Prostate gland (tissue), 2 donors: ENCODE data around the gene IMPACT. TPM values are rescaled to one million over a fixed set of nuclear protein-coding genes. Genes with fewer than 3 reads are reported as not detected.

Experiments
- DNase-seq: peaks from one replicate; pipeline ENCODE4 v3.0.0-alpha.2; 2019; ENCODE audit warnings: low spot score
- H3K27ac ChIP-seq, 2 donors: fragments of 200-600 bp; sonication (generic); 2 replicates each; pipeline ENCODE4 v1.5.1; 2017 to 2019
- H3K27me3 ChIP-seq: fragments of 200-600 bp; sonication (generic); replicated peaks from 2 replicates; pipeline ENCODE4 v1.5.1; 2019; ENCODE audit not compliant: insufficient read depth
- H3K36me3 ChIP-seq, 2 donors: fragments of 200-600 bp; sonication (generic); 1 replicate in 1 of 2; 2 replicates in 1 of 2; pipeline versions ENCODE4 v1.5.1 to v1.8.1; 2017 to 2019
- H3K4me1 ChIP-seq: fragments of 200-600 bp; sonication (generic); replicated peaks from 2 replicates; pipeline ENCODE4 v1.5.1; 2019
- H3K4me3 ChIP-seq, 2 donors: fragments of 200-600 bp; sonication (generic); 2 replicates each; pipeline ENCODE4 v1.5.1; 2017 to 2019
- H3K9me3 ChIP-seq: fragments of 200-600 bp; sonication (generic); 2 replicates; pipeline ENCODE4 v1.5.1; 2017
- POLR2A ChIP-seq: fragments of 450-650 bp; IDR thresholded peaks from one replicate; pipeline ENCODE4 v1.6.1; 2016; ENCODE audit warnings: antibody characterized with exemption, mild to moderate bottlenecking
- POLR2AphosphoS5 ChIP-seq: sonication (generic); formaldehyde crosslinking; IDR thresholded peaks from one replicate; pipeline ENCODE4 v1.6.1; 2017; ENCODE audit warnings: antibody characterized with exemption
- WGBS: methylation state at CpG from one replicate; pipeline ENCODE4 v1.1.5; 2018; 5-methylcytosine and 5-hydroxymethylcytosine counted together
- intact Hi-C: fragments of 100-400 bp; cut with DNase I; formaldehyde crosslinking; loops from one replicate; pipeline ENCODE4 v1.14.2; 2022
- total RNA-seq, 2 donors: library from RNA; depleted of rRNA; stranded (reverse); fragments of >200 nt; gene quantifications; one replicate each; pipeline ENCODE4 v1.1.0, GENCODE V29; 2016
- TF ChIP-seq, protein P1 (sequence below), 4 experiments: fragments of 200-600 bp in 2 of 4; fragments of 450-650 bp in 2 of 4; sonication (generic) in 2 of 4; IDR thresholded peaks; 1 replicate in 3 of 4; 2 replicates in 1 of 4; pipeline ENCODE4 v1.5.1; 2016 to 2019; ENCODE audit warnings: antibody characterized with exemption in 4 of 4, mild to moderate bottlenecking in 2 of 4, moderate library complexity in 2 of 4

The IMPACT gene
- total RNA-seq, 2 donors from 2014 or later = 24.8 to 46.7 TPM

DNA sequence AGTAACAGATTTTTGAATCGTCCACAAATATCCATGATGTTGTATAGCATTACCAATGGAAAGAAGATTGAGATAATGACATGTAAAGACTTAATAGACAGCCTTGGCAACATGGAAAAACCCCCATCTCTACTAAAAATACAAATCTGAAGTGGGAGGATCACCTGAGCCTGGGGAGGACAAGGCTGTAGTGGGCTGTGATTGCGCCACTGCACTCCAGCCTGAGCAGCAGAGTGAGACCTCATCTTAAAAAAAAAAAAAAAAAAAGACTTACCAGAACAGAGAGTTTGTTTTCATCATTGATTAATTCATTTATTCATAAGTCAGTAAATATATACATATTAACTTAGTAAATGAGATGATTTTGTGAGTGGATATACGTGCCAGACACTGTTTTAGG lies 21.9 kb upstream of the IMPACT start:
- Histone ChIP-seq H3K9me3 (no peaks in the 10 kb centered on the region), H3K27ac (no peak overlapping the region), H3K36me3 (no peaks in the 10 kb centered on the region), H3K4me3 (no peak overlapping the region), H3K4me1 (no peaks in the 10 kb centered on the region), H3K27me3 (no peaks in the 10 kb centered on the region)
- TF ChIP-seq POLR2AphosphoS5 (no peak), POLR2A (no peak)
- TF ChIP-seq, protein P1, sequence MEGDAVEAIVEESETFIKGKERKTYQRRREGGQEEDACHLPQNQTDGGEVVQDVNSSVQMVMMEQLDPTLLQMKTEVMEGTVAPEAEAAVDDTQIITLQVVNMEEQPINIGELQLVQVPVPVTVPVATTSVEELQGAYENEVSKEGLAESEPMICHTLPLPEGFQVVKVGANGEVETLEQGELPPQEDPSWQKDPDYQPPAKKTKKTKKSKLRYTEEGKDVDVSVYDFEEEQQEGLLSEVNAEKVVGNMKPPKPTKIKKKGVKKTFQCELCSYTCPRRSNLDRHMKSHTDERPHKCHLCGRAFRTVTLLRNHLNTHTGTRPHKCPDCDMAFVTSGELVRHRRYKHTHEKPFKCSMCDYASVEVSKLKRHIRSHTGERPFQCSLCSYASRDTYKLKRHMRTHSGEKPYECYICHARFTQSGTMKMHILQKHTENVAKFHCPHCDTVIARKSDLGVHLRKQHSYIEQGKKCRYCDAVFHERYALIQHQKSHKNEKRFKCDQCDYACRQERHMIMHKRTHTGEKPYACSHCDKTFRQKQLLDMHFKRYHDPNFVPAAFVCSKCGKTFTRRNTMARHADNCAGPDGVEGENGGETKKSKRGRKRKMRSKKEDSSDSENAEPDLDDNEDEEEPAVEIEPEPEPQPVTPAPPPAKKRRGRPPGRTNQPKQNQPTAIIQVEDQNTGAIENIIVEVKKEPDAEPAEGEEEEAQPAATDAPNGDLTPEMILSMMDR (IDR thresholded peaks at IDR 0.05) = no peak
- no peak for DNase-seq
- intact Hi-C loops = no loop called here
- 94% methylated on average over 3 of the region's 3 CpGs for WGBS

DNA sequence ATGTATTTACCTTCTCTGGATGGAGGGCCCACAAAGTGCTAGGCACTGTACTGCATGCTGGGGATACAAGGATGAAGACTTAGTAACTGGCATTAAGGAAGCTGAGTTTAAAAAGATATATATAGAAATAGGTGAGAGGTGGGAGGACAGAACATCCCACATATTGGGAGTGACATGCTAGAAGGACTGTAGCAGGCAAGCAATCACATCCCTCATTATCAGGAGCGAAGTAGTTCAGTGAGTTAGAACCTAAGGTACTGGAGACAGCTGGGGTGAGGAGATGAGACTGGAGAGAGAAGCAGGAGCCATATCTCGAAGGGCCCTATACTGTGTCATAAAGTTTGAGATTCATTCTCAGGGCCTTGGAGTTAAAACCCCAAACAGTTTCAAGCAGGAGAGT lies 18.0 kb upstream of the IMPACT start:
- Histone ChIP-seq H3K27me3 (no peaks in the 10 kb centered on the region), H3K4me3 (no peak overlapping the region), H3K9me3 (no peaks in the 10 kb centered on the region), H3K36me3 (no peaks in the 10 kb centered on the region), H3K4me1 (no peaks in the 10 kb centered on the region), H3K27ac (no peak overlapping the region)
- intact Hi-C loops = no loop called here
- DNase-seq = no peak
- TF ChIP-seq POLR2AphosphoS5 (no peak), POLR2A (no peak)
- TF ChIP-seq, protein P1 (IDR thresholded peaks at IDR 0.05) = no peak
- WGBS = 92% methylated on average over 2 of the region's 2 CpGs

DNA sequence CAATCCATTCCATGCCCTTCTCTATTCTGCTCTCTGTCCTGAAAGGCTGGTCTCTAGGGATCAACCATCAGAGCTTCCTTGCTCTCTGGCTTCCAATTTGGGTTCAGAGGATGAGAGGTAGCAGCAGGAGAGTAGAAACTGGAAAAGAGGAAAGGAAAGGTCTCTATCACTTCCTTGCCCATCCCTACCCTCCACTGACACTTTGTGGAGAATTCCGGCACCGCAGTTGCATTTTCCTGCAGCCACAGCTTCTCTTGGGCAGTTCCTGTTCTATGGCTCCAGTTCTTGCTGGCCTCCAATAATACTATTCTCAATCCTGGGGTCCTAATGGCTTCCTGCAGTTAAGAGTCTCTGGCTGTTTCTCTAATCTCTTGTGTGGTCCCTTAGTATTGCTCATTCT lies 13.3 kb upstream of the IMPACT start:
- H3K36me3 ChIP-seq = no peaks in the 10 kb centered on the region
- no peak overlapping the region for H3K27ac ChIP-seq
- no peak overlapping the region for H3K4me3 ChIP-seq
- DNase-seq = no peak
- intact Hi-C loops = no loop called here
- no peaks in the 10 kb centered on the region for H3K9me3 ChIP-seq
- H3K27me3 ChIP-seq = no peaks in the 10 kb centered on the region
- WGBS = 80% methylated on average over 2 of the region's 2 CpGs
- no peak for TF ChIP-seq POLR2A
- TF ChIP-seq, protein P1 (IDR thresholded peaks at IDR 0.05) = no peak
- TF ChIP-seq POLR2AphosphoS5 = no peak
- no peaks in the 10 kb centered on the region for H3K4me1 ChIP-seq

DNA sequence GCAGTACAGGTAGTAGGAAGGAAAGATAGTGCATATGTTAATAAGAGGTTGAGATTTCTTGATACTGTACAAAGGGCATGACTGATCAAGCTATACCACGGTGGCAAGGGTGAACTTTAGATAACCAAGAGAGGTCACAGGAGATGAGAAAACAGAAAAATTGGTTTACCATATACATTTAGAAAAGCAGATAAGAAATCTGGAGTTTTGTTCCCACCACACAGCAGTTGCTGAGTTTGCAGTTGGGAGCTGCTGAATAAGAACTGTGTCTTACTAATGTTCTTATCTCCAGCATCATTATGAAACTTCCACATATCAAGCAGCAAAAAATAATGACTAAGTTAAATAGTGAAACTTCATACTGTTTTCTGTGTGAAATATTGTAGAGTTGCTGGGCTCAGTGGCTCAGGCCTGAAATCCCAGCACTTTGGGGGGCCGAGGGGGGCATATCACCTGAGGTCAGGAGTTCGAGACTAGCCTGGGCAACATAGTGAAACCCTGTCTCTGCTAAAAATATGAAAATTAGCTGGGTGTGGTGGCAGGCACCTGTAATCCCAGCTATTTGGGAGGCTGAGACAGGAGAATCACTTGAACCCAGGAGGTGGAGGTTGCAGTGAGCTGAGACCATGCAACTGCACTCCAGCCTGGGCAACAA lies 12.0 kb upstream of the IMPACT start:
- DNase-seq = no peak
- intact Hi-C loops = no loop called here
- Histone ChIP-seq H3K4me1 (no peaks in the 10 kb centered on the region), H3K27ac (no peak overlapping the region), H3K4me3 (no peak overlapping the region), H3K27me3 (no peaks in the 10 kb centered on the region), H3K36me3 (no peaks in the 10 kb centered on the region), H3K9me3 (no peaks in the 10 kb centered on the region)
- whole genome bisulfite sequencing = 86% methylated on average over 3 of the region's 3 CpGs
- TF ChIP-seq POLR2A = no peak
- TF ChIP-seq, protein P1 (IDR thresholded peaks at IDR 0.05) = no peak
- TF ChIP-seq POLR2AphosphoS5 = no peak

DNA sequence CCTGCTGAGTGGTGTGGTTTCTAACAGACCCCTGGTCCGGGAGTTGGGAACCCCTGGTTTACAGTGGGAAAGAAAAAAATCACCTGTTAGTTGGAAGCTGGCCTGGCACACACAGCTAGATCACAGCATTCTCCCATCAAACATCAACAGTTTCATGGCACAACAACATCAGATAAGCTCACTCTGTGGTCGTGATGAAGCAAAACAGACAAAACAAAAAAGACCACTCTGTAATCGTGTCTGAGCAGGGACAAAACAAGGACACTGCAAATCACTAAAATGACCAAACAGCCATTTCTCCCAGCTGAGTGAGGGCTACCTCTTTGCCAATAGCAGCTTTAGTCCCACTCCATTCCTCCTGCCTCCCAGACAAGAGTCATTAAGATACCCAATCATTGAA lies 9.0 kb upstream of the IMPACT start:
- H3K9me3 ChIP-seq = no peaks in the 10 kb centered on the region
- intact Hi-C loops = no loop called here
- no peaks in the 10 kb centered on the region for H3K36me3 ChIP-seq
- peaks cover 3% of the 10 kb centered on the region for H3K4me1 ChIP-seq
- WGBS = 27% methylated on average over 3 of the region's 3 CpGs
- TF ChIP-seq, protein P1 (IDR thresholded peaks at IDR 0.05) = no peak
- TF ChIP-seq POLR2AphosphoS5 = no peak
- no peak for TF ChIP-seq POLR2A
- no peaks in the 10 kb centered on the region for H3K27me3 ChIP-seq
- no peak overlapping the region for H3K27ac ChIP-seq
- no peak for DNase-seq
- H3K4me3 ChIP-seq = no peak overlapping the region
